Measurements from ENCODE around the gene IGFBP6.
"Not testable (repeated sequence)": the region's sequence is repeated elsewhere in the genome, so short reads cannot be mapped to it uniquely, and the experiment has no call there.

IGFBP6 gene

GRCh38 chr12:53098354-53098981, 1.0 kb downstream of the IGFBP6 start:
- DNase-seq = peak; percentile 93

GRCh38 chr12:53099071-53099882, 1.8 kb downstream of the IGFBP6 start:
- DNase-seq = peak; percentile 98

- no peak for DNase-seq
These were observed 3.1 kb downstream of the IGFBP6 start for GRCh38 chr12:53100466-53101151.

- DNase-seq = no peak
These were observed 3.8 kb downstream of the IGFBP6 start for GRCh38 chr12:53101266-53101665.

DNA sequence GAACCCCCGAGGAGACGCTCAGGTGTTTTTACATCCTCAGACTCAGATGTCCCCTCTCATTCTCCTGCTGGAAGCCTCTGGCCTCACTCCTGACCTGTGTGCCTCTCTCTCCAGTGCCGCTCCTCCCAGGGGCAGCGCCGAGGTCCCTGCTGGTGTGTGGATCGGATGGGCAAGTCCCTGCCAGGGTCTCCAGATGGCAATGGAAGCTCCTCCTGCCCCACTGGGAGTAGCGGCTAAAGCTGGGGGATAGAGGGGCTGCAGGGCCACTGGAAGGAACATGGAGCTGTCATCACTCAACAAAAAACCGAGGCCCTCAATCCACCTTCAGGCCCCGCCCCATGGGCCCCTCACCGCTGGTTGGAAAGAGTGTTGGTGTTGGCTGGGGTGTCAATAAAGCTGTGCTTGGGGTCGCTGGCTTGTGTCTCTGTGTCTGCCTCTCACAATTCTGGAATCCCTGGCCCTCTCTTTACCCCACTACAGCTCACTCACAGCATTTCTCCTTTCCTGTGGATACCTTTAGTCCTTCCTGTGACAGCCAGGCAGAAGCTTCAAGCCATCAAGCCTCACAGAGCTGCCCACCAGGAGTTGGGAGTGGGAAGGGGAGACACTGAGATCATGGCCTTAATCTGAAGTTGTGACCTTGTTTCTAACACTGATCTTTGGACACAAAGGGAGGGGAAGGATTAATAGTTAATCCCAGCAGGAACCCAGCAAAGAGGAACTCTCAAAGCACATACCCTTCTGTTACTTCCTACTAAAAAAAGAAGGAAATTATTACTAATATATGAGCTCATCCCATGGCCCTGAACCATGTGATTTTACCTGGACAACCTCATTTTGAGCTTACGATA, 4.7 kb downstream of the IGFBP6 start:
- no peak for DNase-seq

DNA sequence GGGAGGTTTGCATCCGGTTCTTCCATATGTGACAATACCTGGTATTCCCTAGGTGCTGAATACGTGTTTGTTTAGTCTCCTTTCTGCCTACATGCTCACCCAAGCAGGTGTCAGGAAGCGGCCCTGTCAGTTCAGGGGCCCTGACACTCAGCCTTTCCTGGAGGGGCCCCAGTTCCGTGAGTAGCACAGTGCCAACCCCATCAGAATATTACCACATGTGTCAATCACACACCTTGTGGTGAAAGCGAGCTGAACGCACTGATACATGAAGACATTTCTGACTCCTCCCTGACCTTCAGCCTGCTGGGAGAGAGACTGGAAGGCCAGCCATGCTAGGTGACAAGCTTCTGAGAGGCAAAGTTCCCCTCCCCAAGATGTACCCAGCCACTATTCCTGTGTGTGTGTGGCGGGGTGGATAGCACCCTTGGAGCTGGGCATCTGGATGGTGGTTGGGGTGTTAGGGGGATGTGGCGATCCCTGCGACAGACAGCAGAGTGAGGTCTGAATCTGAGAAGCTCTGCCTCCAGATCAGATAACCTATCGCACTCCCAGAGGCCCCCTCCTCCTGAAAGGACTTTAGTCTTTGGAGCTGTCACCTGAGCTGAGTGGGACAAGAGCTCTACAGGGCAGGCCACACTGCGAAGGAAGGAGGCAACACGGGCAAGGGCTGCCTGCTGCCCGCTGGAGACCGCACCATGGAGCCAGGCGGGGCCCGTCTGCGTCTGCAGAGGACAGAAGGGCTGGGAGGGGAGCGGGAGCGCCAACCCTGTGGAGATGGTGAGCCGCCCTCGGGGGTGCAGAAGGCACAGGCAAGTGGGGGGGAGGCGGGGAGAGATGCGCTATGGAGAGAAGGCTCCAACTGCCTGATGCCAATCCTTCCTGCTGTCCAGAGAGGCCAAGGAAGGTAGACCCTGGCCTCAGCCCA, 5.7 kb downstream of the IGFBP6 start, which contains the start of gene SOAT2:
SOAT2 (plus strand) TSS at position 604 of the 925 bp plus-strand sequence; CDS start at position 696, 92 bp downstream.
- DNase-seq = no peak

GRCh38 chr12:53103860-53104305, 6.4 kb downstream of the IGFBP6 start:
- DNase-seq = no peak

GRCh38 chr12:53105256-53105655, 7.8 kb downstream of the IGFBP6 start:
- DNase-seq = no peak

DNA sequence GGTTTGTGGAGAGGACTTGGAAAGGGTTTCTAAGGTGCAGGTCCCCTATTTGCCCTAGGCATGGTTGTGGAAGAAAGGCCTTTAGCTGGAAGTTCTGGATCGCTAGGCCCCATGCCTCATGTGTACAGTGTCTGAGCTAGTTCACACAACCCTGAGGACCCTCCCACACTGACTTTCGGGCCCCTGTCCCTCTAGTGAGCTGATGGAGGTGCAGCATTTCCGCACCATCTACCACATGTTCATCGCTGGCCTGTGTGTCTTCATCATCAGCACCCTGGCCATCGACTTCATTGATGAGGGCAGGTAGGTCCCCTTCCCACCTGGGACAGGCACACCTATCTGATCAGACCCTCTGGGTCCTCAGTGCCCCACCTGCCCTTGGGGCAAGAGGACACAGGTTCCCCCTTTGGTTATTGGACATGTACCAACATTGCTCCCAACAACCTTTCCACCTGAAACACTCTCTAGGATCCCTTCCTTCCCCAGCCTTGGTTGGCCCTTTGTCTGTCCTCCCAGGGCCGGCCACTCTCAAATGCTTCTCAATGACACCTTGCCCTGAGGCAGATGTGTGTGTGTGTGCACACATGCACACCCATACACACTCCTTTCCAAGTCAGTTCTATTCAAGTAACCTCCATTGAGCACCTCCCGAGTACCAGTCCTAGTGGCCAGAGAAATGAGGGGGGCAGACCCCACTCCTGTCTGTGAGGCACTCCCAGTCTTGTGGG, 8.4 kb downstream of the IGFBP6 start:
- no peak for DNase-seq

- no peak for DNase-seq
These were observed 9.7 kb downstream of the IGFBP6 start for GRCh38 chr12:53107122-53107521.

DNA sequence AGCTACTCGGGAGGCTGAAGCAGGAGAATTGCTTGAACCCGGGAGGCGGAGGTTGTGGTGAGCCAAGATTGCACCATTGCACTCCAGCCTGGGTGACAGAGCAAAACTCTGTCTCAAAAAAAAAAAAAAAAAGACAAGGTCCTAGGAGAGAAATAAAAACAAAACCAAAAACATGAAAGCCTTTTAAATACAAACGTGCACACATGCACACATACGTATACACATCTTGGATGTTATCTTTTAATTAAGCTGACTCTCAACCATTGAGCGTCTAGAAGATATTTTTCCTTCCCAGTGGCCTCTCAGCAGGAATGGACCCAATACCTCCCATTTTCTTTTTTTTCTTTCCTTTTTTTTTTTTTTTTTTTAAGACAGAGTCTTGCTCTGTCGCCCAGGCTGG, 15.0 kb downstream of the IGFBP6 start:
- not testable (repeated sequence) for DNase-seq

GRCh38 chr12:53113136-53113705, 15.8 kb downstream of the IGFBP6 start:
- DNase-seq = no peak

GRCh38 chr12:53113951-53114350, 16.5 kb downstream of the IGFBP6 start:
- no peak for DNase-seq

DNA sequence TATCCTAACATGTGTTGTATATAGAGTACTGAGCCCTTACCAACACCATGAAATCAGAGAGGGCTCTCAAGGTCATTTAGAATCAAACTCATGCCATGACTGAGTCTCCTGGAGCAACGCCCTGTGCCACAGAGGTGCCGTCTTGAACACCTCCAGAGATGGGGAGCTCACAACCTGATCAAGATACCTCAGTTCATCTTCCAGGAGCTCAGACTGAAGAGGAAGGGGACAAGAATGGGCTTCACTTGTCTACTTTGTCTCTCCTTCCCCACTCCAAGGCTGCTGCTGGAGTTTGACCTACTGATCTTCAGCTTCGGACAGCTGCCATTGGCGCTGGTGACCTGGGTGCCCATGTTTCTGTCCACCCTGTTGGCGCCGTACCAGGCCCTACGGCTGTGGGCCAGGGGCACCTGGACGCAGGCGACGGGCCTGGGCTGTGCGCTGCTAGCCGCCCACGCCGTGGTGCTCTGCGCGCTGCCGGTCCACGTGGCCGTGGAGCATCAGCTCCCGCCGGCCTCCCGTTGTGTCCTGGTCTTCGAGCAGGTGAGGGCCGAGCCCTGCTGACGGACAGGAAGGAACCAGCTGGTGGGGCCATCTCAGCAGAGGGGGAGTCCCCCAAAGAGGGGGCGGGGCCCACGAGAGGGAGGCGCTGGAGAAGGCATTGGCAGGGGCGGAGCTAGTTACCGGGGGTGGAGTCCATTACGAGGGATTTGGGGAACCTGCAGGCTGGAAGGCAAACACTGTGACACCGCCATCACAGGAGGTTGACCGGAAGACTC, 17.8 kb downstream of the IGFBP6 start:
- no peak for DNase-seq

- DNase-seq = peak; percentile 21
These were observed 18.6 kb downstream of the IGFBP6 start for GRCh38 chr12:53115891-53116648.

GRCh38 chr12:53118751-53119300, 21.4 kb downstream of the IGFBP6 start:
- DNase-seq = no peak

- DNase-seq = no peak
These were observed 23.4 kb downstream of the IGFBP6 start for GRCh38 chr12:53120685-53121525.
